Fibroblast of lung (primary cell): ENCODE data around the gene PRSS33.

ENCODE experiments used
- CTCF ChIP-seq, 2 donors: IDR thresholded peaks in 1 of 2; conservative IDR thresholded peaks in 1 of 2; 1 replicate in 1 of 2; 2 replicates in 1 of 2; pipeline ENCODE4 v1.5.1; 2011 to 2012; ENCODE audit warnings: low read length in 2 of 2, control low read depth in 1 of 2, inconsistent platforms in 1 of 2, low read depth in 1 of 2, mild to moderate bottlenecking in 1 of 2
- EZH2 ChIP-seq: IDR thresholded peaks from 2 replicates; pipeline ENCODE4 v1.5.1; 2012; ENCODE audit warnings: low read length, control low read depth, mild to moderate bottlenecking; ENCODE audit errors: missing control alignments

DNA sequence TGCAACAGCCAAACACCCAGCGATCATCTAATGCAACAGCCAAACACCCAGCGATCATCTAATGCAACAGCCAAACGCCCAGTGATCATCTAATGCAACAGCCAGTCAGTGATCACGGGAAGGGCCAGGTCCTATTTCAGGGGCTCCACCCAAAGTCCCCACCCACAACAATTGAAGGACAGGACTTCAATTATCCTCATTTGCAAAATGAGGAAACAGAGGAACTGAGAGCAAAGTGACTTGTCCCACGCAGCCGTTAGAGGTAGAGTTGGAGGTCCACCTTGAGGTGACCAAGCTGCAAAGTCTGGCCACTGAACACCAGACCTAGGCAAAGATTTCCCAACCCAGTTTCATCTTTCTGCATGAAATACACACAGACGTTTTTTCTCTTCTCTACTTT, 46.4 kb upstream of the PRSS33 start:
- TF ChIP-seq CTCF (conservative IDR thresholded peaks at IDR 0.05 in 1 of 2, IDR thresholded peaks at IDR 0.05 in 1 of 2; ENCODE audit: low read depth in 1 of 2, low read length in 2 of 2) (no peak), EZH2 (no peak)
